Heart left ventricle (tissue), 13 donors: Measurements from ENCODE around the gene CD72.

Experiments
- POLR2A ChIP-seq, 2 donors: fragments of 450-650 bp; IDR thresholded peaks; one replicate each; pipeline ENCODE4 v1.6.1; 2017; ENCODE audit warnings: antibody characterized with exemption in 2 of 2, mild to moderate bottlenecking in 2 of 2, moderate library complexity in 2 of 2
- TF ChIP-seq, protein P1 (sequence below), 12 donors: fragments of 200-600 bp; sonication (generic) in 4 of 12; IDR thresholded peaks; one replicate each; pipeline versions ENCODE4 v1.5.0 to v1.8.0; 2018 to 2022; ENCODE audit warnings: antibody characterized with exemption in 12 of 12, mild to moderate bottlenecking in 5 of 12
- donor health status: ischemic (EF 13 %, LVEDD 7.1; RV severe dilation, severe dysfunction).
- donor health status: DM: no; HTN: yes; CAD: no.
- donor health status: DM: no; HTN: no; CAD: no.
- donor health status: ischemic (EF 25% LVEDD 6.9; RV normal size, moderate dysfunction).
- donor health status: ischemic (EF 25% LVEDD 5.7; RV mildly dilated, moderate dysfunction).
- donor health status: ischemic (EF 35%, LVEDD 5.7; RV mildly dilated, moderate dysfunction).
- donor health status: nonischemic (EF 11% LVEDD 7.7; RV severe dilation, severe dysfunction).
- donor health status: DM: yes; HTN: yes; CAD: no.
- donor health status: PGD.
- donor health status: ischemic (EF 29% LVEDD 5.4; RV normal size, mild dysfunction).
- donor health status: nonischemic (EF 23%, LVEDD 6.1; RV moderate dilation, normal function).

- TF ChIP-seq, protein P1, sequence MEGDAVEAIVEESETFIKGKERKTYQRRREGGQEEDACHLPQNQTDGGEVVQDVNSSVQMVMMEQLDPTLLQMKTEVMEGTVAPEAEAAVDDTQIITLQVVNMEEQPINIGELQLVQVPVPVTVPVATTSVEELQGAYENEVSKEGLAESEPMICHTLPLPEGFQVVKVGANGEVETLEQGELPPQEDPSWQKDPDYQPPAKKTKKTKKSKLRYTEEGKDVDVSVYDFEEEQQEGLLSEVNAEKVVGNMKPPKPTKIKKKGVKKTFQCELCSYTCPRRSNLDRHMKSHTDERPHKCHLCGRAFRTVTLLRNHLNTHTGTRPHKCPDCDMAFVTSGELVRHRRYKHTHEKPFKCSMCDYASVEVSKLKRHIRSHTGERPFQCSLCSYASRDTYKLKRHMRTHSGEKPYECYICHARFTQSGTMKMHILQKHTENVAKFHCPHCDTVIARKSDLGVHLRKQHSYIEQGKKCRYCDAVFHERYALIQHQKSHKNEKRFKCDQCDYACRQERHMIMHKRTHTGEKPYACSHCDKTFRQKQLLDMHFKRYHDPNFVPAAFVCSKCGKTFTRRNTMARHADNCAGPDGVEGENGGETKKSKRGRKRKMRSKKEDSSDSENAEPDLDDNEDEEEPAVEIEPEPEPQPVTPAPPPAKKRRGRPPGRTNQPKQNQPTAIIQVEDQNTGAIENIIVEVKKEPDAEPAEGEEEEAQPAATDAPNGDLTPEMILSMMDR (IDR thresholded peaks at IDR 0.05): no peak
- TF ChIP-seq POLR2A (IDR thresholded peaks at IDR 0.05): no peak
Measured at GRCh38 chr9:35649431-35650340, 31.5 kb upstream of the CD72 start.
